CD4-positive, alpha-beta T cell treated with Interleukin-15 for 1 hour (primary cell): ENCODE results near the gene VPS11.
"Not testable (repeated sequence)": the region's sequence is repeated elsewhere in the genome, so short reads cannot be mapped to it uniquely, and the experiment has no call there.

ENCODE experiments used
- DNase-seq: peaks from one replicate; pipeline ENCODE4 v3.0.0-alpha.2; 2020

The VPS11 gene

DNA sequence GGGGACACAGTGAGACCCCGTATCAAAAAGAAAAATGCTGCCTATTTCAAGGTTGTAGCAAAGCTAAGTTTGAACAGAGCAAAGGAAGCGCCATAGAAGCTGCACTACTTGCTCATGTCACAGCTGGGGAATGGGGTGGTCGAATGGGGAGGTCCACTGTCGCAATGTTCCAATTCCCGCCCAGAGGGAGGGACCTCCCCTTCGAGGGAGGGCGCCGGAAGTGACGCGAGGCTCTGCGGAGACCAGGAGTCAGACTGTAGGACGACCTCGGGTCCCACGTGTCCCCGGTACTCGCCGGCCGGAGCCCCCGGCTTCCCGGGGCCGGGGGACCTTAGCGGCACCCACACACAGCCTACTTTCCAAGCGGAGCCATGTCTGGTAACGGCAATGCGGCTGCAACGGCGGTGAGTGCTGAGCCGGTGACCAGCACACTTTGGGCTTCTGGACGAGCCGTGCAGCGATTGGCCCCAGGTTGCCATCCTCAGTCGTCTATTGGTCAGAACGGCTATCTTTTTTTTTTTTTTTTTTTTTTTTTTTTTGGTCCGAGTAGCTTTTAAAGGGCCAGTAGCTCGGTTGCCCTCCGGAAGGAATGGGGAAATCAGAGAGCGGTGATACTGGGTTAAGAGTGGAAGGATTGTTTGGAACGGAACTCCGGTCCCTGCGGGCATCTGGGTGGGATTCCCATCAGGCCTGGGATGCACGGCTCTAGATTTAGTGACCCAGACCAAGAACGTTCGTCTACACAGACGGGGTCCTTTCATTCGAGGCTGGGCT lies 17.2 kb downstream of the VPS11 start, which contains the start of gene HMBS:
Gene HMBS, plus strand, starts transcription at position 219 of the 774 bp plus-strand sequence. Its CDS starts 153 bp downstream, at position 372.
- peak; percentile 92 for DNase-seq

DNA sequence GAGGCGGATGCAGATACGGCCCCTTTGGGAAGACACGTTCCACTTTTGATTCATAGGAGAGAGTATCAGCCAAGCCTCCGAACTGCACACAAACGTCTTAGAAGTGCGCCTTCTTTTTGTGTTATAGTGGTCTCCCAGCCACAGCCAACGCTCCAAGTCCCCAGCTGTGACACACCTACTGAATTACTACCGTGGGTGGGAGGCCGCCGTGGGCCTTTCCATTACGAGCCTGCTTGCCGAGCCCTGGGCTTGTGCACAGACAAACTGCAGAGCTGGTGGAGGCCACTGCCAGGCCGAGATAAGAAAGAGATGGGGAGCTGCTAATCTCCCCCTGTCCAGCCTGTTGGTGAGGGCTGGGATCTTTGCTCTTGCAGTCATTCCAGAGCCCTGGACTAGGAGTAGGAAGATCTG lies 17.8 kb downstream of the VPS11 start:
- DNase-seq = no peak

DNA sequence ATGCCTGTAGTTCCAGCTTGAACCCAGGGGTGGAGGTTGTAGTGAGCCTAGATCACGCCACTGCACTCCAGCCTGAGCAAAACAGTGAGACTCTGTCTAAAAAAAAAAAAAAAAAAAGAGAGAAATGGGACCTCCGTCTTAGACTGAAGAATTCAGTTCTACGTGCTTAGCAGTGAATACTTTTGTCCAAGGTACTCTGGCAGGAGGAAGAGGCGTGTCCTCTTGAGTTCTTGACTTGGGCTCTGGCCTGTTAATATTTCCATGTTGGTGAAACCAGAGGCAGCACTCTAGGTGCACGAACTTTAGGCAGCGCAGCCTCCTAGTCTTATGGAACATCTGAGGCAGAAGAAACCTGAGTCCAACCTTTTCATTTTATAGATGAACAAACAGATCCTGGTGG lies 19.5 kb downstream of the VPS11 start:
- no peak for DNase-seq

DNA sequence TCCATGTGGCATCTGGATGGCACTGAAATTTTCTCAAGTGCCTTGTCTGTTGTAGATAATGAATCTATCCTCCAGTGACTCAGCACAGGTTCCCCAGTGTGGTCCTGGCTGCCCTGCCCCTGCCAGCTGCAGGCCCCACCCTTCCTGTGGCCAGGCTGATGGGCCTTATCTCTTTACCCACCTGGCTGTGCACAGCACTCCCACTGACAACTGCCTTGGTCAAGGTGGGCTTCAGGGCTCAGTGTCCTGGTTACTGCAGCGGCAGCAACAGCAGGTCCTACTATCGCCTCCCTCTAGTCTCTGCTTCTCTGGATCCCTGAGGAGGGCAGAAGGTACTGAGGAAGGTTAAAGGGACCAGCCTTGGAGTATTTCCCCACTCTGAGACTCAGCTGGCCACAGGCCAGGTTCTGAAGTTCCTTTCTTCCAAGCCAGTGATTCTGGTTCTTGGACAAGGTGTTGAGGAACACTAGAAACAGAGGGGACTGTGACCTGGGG lies 20.2 kb downstream of the VPS11 start:
- DNase-seq = no peak

DNA sequence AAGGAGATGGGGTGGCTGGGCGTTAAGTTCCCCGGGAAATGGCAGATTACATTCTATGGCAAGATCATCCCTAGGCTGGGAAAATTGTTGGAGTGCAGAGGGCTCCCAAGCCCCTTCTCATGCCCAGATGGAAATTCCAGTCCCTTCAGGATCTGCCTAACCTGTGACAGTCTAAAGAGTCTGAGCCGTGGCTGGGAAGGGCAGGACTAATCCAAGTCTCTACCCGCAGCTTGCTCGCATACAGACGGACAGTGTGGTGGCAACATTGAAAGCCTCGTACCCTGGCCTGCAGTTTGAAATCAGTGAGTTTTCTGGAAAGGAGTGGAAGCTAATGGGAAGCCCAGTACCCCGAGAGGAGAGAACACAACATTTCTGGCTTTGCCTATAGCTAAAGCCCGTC lies 20.8 kb downstream of the VPS11 start:
- no peak for DNase-seq

DNA sequence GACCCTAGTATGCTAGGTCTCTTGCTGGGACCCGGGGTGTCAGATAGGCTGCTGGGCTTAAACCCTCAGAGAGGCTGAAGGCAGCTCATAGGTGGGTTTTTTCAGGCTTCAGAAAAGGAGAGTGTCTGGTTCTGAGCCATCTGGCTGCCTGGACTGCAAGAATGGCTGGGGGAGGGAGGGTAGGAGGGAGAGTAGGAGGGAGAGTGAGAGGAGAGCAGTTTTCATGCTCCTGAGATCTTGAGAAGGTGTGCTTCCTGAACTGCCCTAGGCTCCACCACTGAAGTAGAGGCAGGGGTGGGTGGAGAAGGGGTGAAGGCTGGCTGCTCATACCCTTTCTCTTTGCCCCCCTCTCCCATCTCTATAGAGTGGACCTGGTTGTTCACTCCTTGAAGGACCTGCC lies 21.7 kb downstream of the VPS11 start:
- no peak for DNase-seq

DNA sequence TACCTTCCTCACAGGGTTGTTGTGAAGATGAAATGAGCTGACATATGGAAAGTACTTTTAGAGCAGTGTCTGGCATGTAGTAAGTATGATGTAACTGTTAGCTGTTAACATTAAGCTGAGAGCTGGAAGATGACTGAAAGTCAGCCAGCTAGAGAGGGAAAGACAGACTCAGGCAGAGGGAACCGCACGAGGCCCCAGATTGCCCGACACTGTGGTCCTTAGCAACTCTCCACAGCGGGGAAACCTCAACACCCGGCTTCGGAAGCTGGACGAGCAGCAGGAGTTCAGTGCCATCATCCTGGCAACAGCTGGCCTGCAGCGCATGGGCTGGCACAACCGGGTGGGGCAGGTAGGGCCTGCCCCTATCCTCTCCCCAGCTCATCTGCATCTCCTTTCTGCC lies 23.6 kb downstream of the VPS11 start:
- DNase-seq = no peak

DNA sequence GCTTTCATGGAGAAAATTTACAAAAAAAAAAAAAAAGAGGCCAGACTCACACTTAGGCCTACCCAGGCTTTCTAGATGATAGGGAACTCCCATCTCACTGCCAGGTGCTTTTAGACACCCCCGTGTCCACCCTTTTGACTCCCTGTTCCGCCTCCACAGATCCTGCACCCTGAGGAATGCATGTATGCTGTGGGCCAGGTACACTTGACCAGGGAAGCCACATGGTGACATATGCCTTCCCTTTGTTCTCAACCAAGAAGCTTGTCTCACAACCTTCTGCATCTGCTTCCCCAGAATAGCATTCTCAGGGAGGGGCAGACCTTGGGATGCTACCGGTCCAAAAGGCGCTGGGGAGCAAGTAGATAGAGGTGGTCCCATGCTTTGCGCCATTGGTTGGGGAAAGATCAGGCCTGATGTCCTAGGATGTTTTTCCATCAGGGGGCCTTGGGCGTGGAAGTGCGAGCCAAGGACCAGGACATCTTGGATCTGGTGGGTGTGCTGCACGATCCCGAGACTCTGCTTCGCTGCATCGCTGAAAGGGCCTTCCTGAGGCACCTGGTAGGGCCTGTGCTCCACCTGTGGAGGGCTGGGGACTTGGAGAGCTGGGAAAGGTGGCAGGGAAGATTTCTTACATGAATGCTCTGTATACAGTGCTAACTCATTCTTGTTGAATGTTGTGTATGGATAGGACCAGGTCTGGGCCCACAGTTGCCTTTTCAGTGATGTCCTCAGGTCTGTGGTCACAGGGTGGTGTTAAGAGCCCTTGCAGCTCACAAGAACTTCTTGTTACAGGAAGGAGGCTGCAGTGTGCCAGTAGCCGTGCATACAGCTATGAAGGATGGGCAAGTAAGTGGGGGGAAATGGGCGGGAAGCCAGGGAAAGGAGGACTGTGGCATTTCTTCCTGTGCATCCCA lies 24.6 kb downstream of the VPS11 start:
- DNase-seq = no peak

DNA sequence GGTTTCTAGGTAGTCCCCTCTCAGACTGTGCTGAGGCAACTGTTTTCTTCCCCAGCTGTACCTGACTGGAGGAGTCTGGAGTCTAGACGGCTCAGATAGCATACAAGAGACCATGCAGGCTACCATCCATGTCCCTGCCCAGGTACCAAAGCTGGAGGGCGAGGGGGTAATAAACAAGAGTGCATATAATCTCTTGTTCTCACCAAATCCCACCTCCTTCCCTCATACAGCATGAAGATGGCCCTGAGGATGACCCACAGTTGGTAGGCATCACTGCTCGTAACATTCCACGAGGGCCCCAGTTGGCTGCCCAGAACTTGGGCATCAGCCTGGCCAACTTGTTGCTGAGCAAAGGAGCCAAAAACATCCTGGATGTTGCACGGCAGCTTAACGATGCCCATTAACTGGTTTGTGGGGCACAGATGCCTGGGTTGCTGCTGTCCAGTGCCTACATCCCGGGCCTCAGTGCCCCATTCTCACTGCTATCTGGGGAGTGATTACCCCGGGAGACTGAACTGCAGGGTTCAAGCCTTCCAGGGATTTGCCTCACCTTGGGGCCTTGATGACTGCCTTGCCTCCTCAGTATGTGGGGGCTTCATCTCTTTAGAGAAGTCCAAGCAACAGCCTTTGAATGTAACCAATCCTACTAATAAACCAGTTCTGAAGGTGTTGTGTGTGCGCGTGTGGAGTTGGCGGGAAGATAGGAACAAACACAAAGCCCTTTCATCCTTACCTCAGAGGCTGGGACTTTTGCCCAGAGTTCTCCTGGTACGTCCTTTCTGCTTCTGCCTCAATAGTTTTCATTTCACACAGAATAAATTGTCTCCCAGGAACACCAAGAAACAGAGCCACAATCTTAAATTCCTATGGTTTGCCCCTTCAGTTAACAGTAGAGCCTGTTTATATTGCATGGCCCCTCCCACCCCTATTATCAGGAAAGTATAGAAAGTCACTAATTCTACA lies 25.5 kb downstream of the VPS11 start:
- no peak for DNase-seq

DNA sequence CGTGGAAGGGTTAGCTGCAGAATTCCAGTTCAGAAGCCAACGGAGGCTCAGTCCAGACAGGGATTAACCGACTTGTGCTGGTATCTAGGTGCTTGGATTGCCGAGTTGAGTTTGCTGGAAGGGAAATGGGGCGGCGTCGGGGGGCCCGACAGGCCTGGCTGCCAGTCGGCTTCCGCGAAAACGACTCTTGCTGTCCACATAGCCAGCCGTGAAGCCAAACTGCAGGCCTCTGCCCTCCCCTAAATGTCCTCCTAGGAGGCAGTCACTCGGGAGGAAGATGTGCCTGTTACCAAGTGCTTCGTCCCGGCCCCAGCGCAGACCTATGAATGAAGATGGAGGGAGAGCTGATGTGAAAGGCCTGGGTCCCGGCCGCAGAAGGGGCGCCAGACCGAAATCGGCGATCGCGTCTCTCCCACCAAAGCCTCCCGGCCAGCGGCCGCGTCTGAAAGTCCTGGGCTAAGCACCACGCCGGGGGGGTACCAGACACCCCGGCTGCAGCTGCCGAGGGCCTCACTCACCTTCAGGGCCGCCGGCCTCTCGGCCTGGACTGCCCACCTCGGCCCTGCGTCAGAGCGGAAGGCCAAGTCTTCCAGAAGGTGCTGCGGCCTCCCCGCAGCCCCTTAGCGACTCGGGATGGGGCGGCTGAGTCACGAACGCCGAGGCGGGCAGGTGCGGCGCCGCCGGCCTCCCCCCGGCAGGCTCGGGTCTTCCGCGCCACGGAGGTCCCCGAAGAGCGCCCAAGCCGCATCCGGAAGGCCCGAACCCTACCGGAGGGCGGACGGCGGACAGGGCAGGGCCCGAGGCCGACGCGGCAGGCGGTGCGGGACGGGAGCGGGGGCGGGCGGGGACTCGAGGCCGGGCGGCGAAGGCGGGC lies 26.6 kb downstream of the VPS11 start:
- DNase-seq = peak; percentile 29

DNA sequence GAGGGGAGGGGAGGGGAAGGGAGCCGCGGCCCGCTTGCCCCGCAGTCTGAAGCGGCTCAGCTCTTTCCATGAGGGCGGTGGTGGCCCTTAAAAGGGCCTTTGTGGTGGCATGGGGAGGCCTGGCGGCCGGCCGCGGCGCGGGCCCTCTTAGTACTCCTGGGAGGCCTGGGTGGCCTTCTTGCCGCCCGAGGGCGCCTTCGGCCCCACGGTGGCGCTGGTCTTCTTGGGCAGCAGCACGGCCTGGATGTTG lies 27.1 kb downstream of the VPS11 start:
- peak; percentile 81 for DNase-seq

DNA sequence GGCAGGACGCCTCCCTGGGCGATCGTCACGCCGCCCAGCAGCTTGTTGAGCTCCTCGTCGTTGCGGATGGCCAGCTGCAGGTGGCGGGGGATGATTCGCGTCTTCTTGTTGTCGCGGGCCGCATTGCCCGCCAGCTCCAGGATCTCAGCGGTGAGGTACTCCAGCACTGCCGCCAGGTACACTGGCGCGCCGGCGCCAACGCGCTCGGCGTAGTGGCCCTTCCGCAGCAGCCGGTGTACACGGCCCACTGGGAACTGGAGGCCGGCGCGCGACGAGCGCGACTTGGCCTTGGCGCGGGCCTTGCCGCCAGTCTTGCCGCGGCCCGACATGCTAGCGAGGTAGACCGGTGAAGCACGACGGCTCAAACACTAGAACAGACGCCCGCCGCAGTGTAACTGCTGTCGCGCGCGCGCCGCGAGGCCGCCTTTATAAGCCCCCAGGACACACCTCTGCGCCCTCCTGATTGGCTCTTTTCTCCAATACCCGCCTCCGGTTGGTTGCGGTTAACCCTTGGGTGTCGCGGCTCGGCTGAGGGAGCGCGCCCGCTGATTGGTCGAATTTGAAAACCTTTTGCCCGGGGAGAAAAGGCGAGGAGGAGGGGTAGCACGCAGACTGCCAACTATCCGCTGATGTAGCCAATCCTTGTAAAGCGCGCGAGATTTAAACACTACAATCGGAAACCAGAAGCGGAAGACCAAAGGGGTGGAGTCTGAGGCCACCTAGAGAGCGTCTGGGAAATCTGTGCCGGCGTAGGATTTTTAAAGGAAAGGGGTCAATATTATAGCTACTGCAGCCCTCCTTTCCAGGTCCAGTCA lies 27.7 kb downstream of the VPS11 start:
- DNase-seq = peak; percentile 100

DNA sequence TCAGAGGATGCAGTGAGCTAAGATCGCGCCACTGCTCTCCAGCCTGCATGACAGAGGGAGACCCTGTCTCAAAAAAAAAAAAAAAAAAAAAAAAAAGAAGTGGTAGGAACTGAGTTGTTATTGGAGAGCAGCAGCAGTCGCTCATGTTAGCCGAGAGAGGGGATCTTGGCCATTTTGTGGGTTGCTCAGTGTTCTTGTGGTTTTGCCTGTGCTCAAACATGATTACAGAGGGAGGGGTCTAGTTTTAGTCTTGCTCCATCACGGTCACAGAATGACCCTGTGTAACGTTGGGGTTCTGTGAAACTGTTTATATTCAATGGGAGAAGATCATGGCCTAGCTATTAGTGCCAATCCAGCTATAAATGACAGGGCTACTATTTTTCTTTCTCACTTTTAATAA lies 32.1 kb downstream of the VPS11 start:
- DNase-seq = no peak

DNA sequence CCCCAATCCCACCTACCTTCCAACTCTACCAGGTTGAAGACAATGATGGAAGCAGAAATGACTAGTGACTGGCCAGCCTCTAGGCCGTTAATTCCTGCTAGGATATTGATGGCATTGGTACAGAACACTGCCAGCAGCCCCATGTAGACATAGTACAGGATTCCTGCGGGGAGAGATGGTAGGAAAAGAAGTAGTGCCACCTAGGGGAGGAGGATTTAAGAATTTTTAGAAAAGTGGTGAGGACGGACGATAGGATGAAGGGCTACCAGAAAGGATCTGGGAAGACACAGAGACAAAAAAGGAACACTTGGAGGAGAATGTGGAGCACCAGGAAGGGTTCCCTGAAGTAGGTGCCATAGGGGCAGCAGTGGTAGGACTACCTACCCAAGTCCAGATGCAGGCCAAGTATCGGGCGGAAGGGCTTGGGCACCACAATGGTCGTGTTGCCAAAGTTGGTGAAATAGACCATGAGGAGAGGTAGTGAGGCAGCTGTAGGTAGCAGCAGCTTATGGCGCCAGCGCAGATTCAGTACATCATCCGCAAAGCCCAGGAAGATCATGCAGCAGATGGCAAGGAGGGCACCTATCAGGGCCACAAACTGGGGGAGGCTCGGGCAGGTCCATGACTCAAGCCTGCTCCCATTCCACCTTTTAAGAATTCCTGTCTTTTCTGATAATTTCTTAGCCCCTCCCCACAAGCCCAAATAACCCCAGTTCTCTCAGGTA lies 32.8 kb downstream of the VPS11 start:
- DNase-seq = no peak

DNA sequence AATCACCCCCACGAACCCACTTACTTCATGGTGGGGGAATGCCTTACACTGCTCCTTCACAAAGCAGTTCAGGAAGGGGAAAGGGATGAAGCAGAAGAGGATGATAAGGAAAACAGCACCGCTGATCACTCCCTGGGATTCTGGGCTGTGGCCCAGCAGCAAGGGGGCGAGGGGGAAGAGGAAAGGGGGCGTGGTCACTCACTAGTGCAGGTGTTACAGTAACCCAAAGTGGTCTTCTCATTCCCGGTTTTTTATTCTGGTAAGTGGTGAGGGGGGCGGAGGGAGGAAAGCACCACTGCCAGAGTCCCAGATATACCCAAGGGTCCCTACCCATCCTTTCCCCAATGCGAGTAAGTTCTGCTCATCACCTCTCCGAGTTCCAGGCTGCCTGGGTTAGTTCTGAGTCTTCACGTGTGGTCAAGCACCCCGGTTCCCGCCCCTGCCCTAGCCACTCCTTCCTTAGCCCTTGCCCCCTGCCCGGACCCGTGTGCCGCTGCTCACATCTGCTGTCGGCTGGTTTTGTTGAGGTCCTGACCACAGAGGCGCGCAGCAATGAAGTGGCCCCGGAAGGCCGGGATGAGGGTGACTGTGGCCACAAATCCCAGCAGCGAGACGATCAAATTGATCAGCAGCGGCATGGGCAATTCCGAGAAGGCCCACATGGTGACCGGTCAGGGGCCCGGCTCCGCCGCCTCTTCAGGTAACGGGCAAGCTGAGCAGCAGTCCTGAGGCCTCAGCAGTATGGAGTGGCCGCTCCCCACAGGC lies 33.6 kb downstream of the VPS11 start:
- DNase-seq = no peak

DNA sequence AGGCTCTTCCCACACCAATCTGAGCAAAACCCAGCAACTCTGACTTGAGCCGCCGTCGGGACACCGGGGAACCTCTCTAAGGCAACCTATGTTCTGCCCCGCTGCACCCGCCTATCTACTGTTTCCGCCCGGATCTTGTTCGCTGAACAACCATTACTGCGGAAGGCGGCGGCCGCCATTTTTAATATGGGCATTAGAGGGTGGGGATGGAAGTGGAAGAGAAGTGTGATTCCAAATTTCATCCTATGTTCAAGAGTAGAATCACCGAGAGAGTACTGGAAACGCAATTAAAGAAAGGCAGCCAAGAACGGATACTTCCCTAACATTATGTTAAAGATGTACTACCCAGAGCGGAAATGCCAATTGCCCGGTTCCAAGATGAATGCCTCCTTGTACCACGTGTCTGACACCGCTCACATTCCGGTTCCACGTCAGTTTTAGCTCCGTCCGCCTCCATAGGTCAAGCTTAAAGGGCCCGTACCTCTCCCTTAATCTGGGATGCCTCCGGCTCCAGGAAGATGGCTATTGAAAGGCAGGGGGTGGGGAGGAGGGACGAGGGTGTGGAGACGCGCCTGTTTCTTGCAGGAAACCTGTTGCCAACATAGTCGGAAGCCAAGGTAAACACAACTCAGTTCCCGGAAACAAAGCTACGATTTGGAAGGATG lies 34.3 kb downstream of the VPS11 start, which contains the start of gene DPAGT1:
Gene DPAGT1, minus strand, starts transcription at position 95 of the 665 bp plus-strand sequence. CDS start 198 bp downstream, outside the sequence.
- DNase-seq = peak; percentile 86

DNA sequence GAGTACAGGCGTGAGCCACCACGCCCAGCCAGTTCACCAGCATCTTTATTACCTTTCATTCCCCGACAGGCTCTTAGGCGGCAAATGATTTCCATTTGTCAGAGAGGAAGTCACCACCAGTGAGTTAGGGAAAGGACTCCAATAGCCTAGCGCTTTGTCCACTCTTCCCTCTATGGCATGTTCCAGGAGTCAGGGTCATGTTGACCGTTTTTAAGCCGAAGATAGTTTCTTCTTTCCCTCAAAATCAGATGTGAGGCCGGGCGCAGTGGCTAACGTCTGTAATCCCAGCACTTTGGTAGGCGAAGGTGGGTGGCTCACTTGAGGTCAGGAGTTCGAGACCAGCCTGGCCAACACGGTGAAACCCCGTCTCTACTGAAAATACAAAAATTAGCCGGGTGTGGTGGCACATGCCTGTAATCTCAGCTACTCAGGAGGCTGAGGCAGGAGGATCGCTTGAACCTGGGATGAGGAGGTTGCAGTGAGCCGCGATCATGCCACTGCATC lies 35.6 kb downstream of the VPS11 start:
- not testable (repeated sequence) for DNase-seq

DNA sequence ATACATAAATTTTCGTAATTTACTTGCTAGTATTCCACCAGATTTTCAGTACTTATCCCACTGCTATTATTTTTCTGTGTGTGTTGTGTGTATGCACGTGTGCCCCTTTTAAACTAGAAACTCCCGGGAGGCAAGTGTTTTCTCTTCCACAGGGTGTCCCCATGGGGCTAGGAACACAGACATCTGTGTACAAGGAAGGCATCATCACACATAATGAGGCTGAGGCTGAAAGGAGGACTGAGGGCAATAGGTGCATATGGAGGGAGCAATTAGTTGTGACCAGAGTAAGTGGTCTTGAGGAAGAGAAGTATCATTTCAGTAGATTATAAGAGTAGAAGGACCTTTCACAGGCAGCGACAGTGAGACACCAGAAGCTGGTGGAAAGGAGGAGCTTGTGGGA lies 36.2 kb downstream of the VPS11 start:
- no peak for DNase-seq
